HG03442 (cell line): ENCODE measurements around the gene GLDC.
A peak's percentile ranks its signal among the peaks of the same experiment; 100 is the strongest.
"Not testable (repeated sequence)": the region's sequence is repeated elsewhere in the genome, so short reads cannot be mapped to it uniquely, and the experiment has no call there.

ENCODE experiments used
- ATAC-seq: cut with Tn5 transposase; IDR thresholded peaks from one replicate; pipeline ENCODE4 v1.9.1; 2021; ENCODE audit warnings: mild to moderate bottlenecking, moderate library complexity; ENCODE audit not compliant: unreplicated experiment

GLDC gene

DNA sequence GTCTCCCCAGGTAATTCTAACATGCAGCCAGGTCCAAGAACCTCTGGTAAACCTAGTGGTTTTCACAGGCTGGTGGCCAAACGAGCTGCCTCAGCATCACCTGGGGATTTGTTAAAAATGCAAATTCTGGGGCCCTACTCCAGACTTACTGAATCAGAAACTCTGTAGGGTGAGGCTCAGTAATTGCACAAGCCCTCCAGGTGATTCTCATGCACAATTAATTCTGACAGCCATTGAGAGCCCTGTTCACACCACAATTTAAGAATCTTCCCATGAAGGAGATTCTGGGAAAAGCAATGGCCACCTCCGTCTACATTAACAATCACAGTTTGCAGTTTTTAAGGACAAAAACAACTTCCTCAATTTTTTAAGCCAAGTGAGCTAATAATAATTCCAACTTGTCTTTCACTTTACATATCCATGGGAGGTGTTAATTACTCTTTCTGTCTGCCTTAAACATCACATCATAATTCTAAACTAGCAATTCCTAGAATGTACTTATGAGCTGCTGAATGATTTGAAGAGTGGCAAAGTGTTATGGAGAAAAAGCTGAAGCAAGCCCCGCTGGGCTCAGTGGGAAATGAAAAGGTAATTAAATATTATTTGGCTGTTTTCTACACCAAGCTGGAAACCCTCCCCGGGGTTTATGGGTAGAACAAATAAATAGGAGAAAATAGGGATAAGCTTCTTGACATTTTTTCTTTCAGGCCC, 70.0 kb downstream of the GLDC start:
- ATAC-seq: peak; percentile 73

DNA sequence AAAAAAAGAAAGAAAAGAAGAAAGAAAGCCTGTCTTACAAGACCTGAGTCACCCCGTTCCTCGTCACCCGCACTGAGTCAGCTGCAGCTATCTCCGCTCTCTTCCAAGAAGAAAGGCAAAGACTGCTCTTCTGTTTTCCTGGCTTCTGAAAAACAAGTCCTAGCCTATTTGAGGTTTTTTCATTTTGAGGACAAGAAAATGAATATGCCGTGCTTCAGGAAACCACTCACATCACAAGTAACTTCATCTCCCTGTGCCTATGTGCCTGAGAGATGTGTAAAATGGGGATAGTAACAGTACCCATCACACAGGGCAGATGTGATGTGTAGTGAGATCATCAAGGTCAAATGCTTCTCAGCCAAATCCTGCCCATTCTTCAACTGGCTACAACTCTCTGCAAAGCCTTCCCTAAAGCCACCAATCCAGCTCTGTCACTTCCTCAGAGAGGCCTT, 78.4 kb downstream of the GLDC start:
- no peak for ATAC-seq

- ATAC-seq: peak; percentile 73
Observed at GRCh38 chr9:6566409-6567139, 79.0 kb downstream of the GLDC start.

- no peak for ATAC-seq
Observed at GRCh38 chr9:6565312-6565711, 80.2 kb downstream of the GLDC start.

GRCh38 chr9:6564868-6565267, 80.7 kb downstream of the GLDC start:
- no peak for ATAC-seq

GRCh38 chr9:6564360-6564759, 81.2 kb downstream of the GLDC start:
- ATAC-seq: no peak

- ATAC-seq: no peak
Observed at GRCh38 chr9:6562871-6563430, 82.6 kb downstream of the GLDC start.

- ATAC-seq: no peak
Observed at GRCh38 chr9:6562201-6562600, 83.3 kb downstream of the GLDC start.

GRCh38 chr9:6557883-6558616, 87.5 kb downstream of the GLDC start:
- no peak for ATAC-seq

GRCh38 chr9:6553866-6554265, 91.7 kb downstream of the GLDC start:
- no peak for ATAC-seq

DNA sequence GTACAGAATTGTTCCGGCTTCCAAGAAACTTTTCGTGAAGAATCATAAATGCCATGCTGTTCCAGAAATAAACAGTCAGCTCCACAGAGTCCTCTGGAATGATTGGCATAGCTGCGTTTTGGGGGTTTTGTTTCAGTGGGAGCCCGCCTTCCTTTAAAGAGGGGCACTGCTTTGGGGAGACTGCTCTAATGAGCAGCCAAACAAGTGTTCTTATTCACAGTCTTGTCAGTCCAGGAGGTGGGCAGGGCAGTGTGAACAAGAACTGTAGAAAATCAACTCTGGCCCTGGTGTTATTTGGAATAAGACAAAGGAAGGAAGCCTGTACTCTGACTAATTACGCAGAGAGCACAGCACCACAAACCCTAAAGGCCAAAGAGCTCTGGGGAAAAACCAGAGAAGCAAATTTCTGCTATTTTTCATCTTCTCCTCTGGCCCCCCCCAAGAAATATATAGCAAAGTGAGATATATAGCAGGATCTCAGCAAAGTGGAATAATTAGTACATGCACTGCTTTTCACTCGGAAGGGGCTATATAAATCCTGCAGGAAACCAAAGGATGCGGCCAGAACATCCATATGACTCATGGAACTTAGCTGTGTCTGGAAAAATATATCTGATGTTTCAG, 92.9 kb downstream of the GLDC start:
- ATAC-seq: no peak

GRCh38 chr9:6552033-6552432, 93.5 kb downstream of the GLDC start:
- no peak for ATAC-seq

GRCh38 chr9:6551136-6551535, 94.4 kb downstream of the GLDC start:
- ATAC-seq: no peak

DNA sequence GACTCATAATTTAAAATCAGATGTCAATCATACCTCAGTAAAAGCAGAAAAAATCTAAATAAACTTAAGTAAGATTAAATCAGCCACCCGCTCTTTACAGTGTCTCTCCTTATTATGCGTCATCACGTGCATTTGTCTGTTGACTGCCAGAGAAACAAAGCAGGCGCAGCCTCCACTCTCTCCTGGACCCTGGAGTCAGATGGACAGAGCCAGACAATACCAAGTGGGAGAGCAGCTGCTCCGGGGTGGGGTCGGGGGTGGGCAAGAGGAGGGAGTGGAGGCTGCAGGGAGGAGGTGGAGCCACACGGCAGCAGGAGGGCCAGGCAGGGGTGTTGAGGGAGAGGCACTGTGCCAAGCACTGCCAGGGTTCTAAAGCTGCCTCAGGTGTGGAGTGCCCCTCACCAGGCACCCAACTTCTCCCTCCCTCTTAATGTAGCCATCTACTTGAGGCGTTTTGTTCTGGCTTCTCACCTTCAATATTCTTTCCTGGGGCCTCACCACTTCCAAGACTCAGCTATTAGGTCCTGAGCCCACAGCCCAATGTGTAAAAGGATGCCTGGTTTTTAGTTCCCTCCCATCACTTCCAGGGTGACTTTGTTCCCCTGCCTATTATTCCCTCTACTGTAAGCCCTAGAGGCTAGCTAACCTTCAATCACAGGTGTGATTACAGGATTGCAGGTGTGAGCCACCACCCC, 96.3 kb downstream of the GLDC start:
- no peak for ATAC-seq

GRCh38 chr9:6545017-6545691, 100.4 kb downstream of the GLDC start:
- ATAC-seq: no peak

GRCh38 chr9:6543204-6543603, 102.3 kb downstream of the GLDC start:
- ATAC-seq: no peak

DNA sequence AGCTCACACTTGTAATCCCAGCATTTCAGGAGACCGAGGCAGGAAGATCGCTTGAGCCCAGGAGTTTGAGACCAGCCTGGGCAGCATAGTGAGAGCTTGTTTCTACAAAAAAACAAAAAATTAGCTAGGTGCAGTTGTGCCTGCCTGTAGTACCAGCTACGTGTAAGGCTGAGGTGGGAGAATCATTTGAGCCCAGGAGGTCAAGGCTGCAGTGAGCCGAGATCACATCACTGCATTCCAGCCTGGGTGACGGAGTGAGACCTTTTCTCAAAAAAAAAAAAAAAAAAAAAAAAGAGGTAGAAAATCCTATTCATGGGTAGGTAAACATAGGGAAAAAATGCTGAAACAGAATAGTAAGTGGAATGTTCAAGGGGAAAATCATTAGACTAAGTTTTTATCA, 102.9 kb downstream of the GLDC start:
- not testable (repeated sequence) for ATAC-seq

- ATAC-seq: no peak
Observed at GRCh38 chr9:6538666-6539071, 106.9 kb downstream of the GLDC start.

- no peak for ATAC-seq
Observed at GRCh38 chr9:6535594-6535993, 109.9 kb downstream of the GLDC start.
